HEK293 (cell line): ENCODE data around the gene SMC3.

ENCODE experiments used
- TF ChIP-seq, protein P1 (sequence below): fragments of 450-650 bp; formaldehyde crosslinking; IDR thresholded peaks from 2 replicates; pipeline ENCODE4 v1.5.1; 2016; ENCODE audit warnings: missing biosample characterization, missing genetic modification characterization
- TF ChIP-seq, protein P2 (sequence below): fragments of 450-650 bp; IDR thresholded peaks from 2 replicates; pipeline ENCODE4 v1.5.1; 2018; ENCODE audit warnings: missing biosample characterization, missing genetic modification characterization

DNA sequence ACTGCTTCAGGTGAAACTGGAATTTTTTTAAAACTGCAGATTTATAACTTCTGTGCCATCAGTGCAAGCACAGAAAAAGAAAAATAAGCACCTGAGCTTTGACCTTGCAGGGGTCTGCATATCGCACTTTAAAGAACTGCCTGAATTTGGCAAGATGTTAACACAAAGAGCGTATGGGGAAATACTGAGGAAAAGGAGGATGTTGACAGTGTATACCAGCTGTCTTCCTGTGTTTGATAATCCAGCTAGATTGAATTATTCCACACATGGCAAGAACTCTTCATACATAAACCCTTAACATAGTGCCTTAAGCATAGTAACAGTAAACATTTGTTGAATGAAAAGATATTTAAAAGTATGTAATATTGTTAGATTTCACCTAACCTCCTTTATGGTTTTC lies 30.0 kb downstream of the SMC3 start:
- TF ChIP-seq, protein P1, sequence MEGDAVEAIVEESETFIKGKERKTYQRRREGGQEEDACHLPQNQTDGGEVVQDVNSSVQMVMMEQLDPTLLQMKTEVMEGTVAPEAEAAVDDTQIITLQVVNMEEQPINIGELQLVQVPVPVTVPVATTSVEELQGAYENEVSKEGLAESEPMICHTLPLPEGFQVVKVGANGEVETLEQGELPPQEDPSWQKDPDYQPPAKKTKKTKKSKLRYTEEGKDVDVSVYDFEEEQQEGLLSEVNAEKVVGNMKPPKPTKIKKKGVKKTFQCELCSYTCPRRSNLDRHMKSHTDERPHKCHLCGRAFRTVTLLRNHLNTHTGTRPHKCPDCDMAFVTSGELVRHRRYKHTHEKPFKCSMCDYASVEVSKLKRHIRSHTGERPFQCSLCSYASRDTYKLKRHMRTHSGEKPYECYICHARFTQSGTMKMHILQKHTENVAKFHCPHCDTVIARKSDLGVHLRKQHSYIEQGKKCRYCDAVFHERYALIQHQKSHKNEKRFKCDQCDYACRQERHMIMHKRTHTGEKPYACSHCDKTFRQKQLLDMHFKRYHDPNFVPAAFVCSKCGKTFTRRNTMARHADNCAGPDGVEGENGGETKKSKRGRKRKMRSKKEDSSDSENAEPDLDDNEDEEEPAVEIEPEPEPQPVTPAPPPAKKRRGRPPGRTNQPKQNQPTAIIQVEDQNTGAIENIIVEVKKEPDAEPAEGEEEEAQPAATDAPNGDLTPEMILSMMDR (tag by site-specific recombination) = no peak
- TF ChIP-seq, protein P2, sequence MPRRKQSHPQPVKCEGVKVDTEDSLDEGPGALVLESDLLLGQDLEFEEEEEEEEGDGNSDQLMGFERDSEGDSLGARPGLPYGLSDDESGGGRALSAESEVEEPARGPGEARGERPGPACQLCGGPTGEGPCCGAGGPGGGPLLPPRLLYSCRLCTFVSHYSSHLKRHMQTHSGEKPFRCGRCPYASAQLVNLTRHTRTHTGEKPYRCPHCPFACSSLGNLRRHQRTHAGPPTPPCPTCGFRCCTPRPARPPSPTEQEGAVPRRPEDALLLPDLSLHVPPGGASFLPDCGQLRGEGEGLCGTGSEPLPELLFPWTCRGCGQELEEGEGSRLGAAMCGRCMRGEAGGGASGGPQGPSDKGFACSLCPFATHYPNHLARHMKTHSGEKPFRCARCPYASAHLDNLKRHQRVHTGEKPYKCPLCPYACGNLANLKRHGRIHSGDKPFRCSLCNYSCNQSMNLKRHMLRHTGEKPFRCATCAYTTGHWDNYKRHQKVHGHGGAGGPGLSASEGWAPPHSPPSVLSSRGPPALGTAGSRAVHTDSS (tag by site-specific recombination) = no peak
